Osteoblast (primary cell): Measurements from ENCODE around the gene TBL1X. TPM values are rescaled to one million over a fixed set of nuclear protein-coding genes. Genes with fewer than 3 reads are reported as not detected.

Experiments used
- DNase-seq: peaks from one replicate; pipeline ENCODE4 v3.0.0; 2011; ENCODE audit warnings: low spot score, mixed read lengths; ENCODE audit not compliant: insufficient read length; ENCODE audit errors: missing footprints
- H2AFZ ChIP-seq: 2 replicates; pipeline ENCODE4 v1.6.0; 2011; ENCODE audit warnings: mild to moderate bottlenecking, low read length
- H3K27ac ChIP-seq: 2 replicates; pipeline ENCODE4 v1.5.1; 2011; ENCODE audit warnings: mild to moderate bottlenecking, low read depth, low read length, moderate library complexity
- H3K27me3 ChIP-seq: 2 replicates; pipeline ENCODE4 v1.6.0; 2012; ENCODE audit warnings: mild to moderate bottlenecking, control low read depth, inconsistent platforms, low read length, moderate library complexity; ENCODE audit not compliant: insufficient read depth
- H3K36me3 ChIP-seq: 2 replicates; pipeline ENCODE4 v1.5.1; 2011; ENCODE audit warnings: mild to moderate bottlenecking, low read length, control low read depth, moderate library complexity; ENCODE audit not compliant: insufficient read depth
- H3K4me1 ChIP-seq: 2 replicates; pipeline ENCODE4 v1.5.1; 2011; ENCODE audit warnings: mild to moderate bottlenecking, low read length, control low read depth, moderate library complexity; ENCODE audit not compliant: insufficient read depth
- H3K4me2 ChIP-seq: 2 replicates; pipeline ENCODE4 v1.6.0; 2011; ENCODE audit warnings: mild to moderate bottlenecking, low read length; ENCODE audit not compliant: insufficient read depth
- H3K4me3 ChIP-seq: fragments of 200-600 bp; sonication (generic); 3 replicates; pipeline ENCODE4 v1.5.1; 2012; ENCODE audit warnings: mild to moderate bottlenecking, low read length, inconsistent platforms; ENCODE audit not compliant: insufficient read depth
- H3K79me2 ChIP-seq: 2 replicates; pipeline ENCODE4 v1.6.0; 2012; ENCODE audit warnings: mild to moderate bottlenecking, low read length, control low read depth, inconsistent platforms; ENCODE audit not compliant: insufficient read depth
- H3K9me3 ChIP-seq: 2 replicates; pipeline ENCODE4 v1.5.1; 2011; ENCODE audit warnings: low read depth, low read length, control low read depth
- H4K20me1 ChIP-seq: 2 replicates; pipeline ENCODE4 v1.6.0; 2012; ENCODE audit warnings: mild to moderate bottlenecking, low read length, control low read depth; ENCODE audit not compliant: insufficient read depth
- total RNA-seq: library from RNA; depleted of rRNA; stranded (reverse); fragments of >200 nt; gene quantifications from 2 replicates; pipeline ENCODE4 v1.2.3, GENCODE V29; 2012
- TF ChIP-seq, protein P1 (sequence below): IDR thresholded peaks from 2 replicates; pipeline ENCODE4 v1.5.1; 2011; ENCODE audit warnings: mild to moderate bottlenecking, low read depth, low read length, moderate library complexity; ENCODE audit errors: extremely low read depth

Gene TBL1X
- total RNA-seq, 1 donor, result 15.2 TPM

DNA sequence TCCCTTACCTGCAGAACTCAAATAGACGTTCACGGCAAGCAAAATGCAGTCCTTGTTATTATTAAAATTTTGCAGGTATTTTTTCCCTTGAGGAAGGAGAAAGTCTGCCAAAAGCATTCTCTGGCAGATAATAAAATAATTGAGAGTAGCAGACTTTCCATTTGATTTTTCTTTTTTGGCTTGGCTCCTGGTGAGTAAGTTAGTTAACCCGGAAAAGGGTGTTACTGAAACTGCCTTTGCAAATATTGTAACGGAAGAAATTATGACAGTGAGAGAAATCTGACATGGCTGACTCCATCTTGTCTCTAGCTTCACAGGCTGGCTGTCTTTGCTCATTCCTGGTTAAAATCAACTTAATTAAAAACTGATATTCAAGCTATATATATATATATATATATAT, 200.3 kb downstream of the TBL1X start:
- Histone ChIP-seq H3K27ac (no peak overlapping the region), H2AFZ (no peak overlapping the region), H3K27me3 (no peaks in the 10 kb centered on the region), H3K79me2 (no peaks in the 10 kb centered on the region), H3K4me2 (no peak overlapping the region), H3K36me3 (no peaks in the 10 kb centered on the region), H4K20me1 (no peaks in the 10 kb centered on the region), H3K4me3 (no peak overlapping the region), H3K4me1 (peaks cover 8% of the 10 kb centered on the region), H3K9me3 (no peaks in the 10 kb centered on the region)
- DNase-seq, result no peak
- TF ChIP-seq, protein P1, sequence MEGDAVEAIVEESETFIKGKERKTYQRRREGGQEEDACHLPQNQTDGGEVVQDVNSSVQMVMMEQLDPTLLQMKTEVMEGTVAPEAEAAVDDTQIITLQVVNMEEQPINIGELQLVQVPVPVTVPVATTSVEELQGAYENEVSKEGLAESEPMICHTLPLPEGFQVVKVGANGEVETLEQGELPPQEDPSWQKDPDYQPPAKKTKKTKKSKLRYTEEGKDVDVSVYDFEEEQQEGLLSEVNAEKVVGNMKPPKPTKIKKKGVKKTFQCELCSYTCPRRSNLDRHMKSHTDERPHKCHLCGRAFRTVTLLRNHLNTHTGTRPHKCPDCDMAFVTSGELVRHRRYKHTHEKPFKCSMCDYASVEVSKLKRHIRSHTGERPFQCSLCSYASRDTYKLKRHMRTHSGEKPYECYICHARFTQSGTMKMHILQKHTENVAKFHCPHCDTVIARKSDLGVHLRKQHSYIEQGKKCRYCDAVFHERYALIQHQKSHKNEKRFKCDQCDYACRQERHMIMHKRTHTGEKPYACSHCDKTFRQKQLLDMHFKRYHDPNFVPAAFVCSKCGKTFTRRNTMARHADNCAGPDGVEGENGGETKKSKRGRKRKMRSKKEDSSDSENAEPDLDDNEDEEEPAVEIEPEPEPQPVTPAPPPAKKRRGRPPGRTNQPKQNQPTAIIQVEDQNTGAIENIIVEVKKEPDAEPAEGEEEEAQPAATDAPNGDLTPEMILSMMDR, result no peak

DNA sequence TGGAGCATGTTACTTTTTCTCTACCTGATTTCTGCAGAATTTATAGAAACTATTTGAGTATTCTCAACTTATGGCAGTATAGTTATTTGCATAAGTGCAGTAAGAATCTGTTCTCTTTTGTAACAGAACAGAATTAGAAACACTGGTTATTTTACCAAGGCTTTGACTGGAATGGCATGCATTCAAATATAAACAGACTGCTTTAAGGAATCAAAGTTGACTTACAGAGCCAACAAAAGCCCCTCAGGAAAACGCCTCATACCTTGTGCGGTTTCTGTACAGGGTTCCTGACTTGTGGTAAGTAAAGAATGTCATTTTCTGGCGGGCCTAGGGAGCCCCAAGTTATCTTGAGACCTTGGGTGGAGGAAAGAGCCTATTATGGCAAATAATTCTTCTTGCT, 203.7 kb downstream of the TBL1X start:
- no peak for DNase-seq
- Histone ChIP-seq H3K9me3 (no peaks in the 10 kb centered on the region), H2AFZ (no peak overlapping the region), H3K36me3 (no peaks in the 10 kb centered on the region), H3K4me1 (peaks cover 6% of the 10 kb centered on the region), H3K27me3 (no peaks in the 10 kb centered on the region), H3K4me3 (no peak overlapping the region), H3K79me2 (no peaks in the 10 kb centered on the region), H4K20me1 (no peaks in the 10 kb centered on the region), H3K27ac (no peak overlapping the region), H3K4me2 (no peak overlapping the region)
- TF ChIP-seq, protein P1, result no peak

DNA sequence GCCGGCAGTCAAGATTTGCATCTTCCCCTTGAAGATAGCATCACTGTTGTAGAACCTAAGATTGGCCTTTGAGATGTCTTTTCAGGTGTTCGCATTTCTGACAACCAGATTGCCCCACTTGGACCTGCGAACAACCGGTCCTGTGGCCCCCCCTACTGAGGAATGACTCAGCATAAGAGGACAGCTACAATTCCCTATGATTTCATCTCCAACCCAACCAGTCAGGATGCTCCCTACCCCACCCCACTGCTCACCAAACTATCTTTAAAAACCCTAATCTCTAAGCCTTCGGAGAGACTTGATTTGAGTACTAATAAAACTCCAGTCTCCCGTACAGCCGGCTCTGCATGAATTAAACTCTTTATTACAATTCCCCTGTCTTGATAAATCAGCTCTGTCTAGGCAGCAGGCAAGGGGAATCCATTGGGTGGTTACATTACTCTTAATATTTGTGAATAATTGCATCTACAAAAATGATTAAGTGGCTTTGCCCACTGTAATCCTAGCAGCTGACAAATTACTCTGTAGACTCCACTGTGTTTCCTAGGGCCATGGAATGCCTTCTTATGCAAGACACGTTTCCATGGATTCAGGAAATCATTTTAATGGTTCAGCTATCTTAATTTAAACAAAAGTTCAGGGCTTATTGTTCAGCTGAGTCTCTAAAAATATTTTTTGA, 205.4 kb downstream of the TBL1X start:
- Histone ChIP-seq H3K27ac (no peak overlapping the region), H3K4me1 (peaks cover 6% of the 10 kb centered on the region), H2AFZ (no peak overlapping the region), H4K20me1 (no peaks in the 10 kb centered on the region), H3K79me2 (no peaks in the 10 kb centered on the region), H3K36me3 (no peaks in the 10 kb centered on the region), H3K4me2 (no peak overlapping the region), H3K9me3 (no peaks in the 10 kb centered on the region), H3K4me3 (no peak overlapping the region), H3K27me3 (no peaks in the 10 kb centered on the region)
- DNase-seq, result no peak
- TF ChIP-seq, protein P1, result no peak

DNA sequence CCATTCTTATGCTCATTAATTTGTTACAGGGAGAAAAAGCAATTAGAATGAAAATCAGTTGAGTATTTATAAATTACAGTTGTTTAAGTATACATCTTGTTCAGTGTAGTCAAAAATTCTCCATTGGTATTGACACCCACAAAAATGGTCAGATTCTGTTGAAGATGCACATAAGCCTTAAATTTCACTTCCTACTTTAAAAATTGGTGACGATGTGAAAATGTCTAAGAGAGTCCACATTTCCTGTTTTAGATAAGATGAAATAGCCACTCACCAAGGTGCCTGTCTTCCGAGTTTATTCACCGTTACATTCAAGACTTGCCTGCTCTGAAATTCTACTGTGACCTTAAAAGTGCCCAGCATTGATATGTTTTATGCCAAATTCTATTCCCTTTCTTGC, 207.1 kb downstream of the TBL1X start:
- H3K27me3 ChIP-seq, result no peaks in the 10 kb centered on the region
- TF ChIP-seq, protein P1, result no peak

More for the DNA sequence above, 207.1 kb downstream of the TBL1X start:
- H2AFZ ChIP-seq, result no peak overlapping the region
- DNase-seq, result no peak
- H3K27ac ChIP-seq, result no peak overlapping the region
- no peak overlapping the region for H3K4me2 ChIP-seq
- no peaks in the 10 kb centered on the region for H3K79me2 ChIP-seq
- H3K9me3 ChIP-seq, result no peaks in the 10 kb centered on the region
- H3K36me3 ChIP-seq, result no peaks in the 10 kb centered on the region
- no peaks in the 10 kb centered on the region for H4K20me1 ChIP-seq
- H3K4me3 ChIP-seq, result no peak overlapping the region
- peaks cover 6% of the 10 kb centered on the region for H3K4me1 ChIP-seq
